Thymus (tissue), 11 donors: Measurements from ENCODE around the gene MAD1L1. TPM values are rescaled to one million over a fixed set of nuclear protein-coding genes. Genes with fewer than 3 reads are reported as not detected.

Experiments used
- DNase-seq, 9 donors: peaks; one replicate each; pipeline ENCODE4 v3.0.0-alpha.2; 2013; ENCODE audit warnings: low spot score in 9 of 9, low read depth in 6 of 9, missing footprints in 1 of 9
- H3K27ac ChIP-seq, 2 donors: one replicate each; pipeline ENCODE4 v1.5.1; 2013; ENCODE audit warnings: control low read depth in 1 of 2, low read depth in 1 of 2, low read length in 1 of 2, mild to moderate bottlenecking in 1 of 2, moderate library complexity in 1 of 2
- H3K27me3 ChIP-seq, 2 donors: one replicate each; pipeline ENCODE4 v1.5.1; 2013; ENCODE audit warnings: low read length in 1 of 2; ENCODE audit not compliant: control insufficient read depth in 2 of 2, insufficient read depth in 1 of 2
- H3K36me3 ChIP-seq, 2 donors: one replicate each; pipeline ENCODE4 v1.5.1; 2013; ENCODE audit warnings: low read length in 1 of 2, mild to moderate bottlenecking in 1 of 2, moderate library complexity in 1 of 2; ENCODE audit not compliant: control insufficient read depth in 2 of 2, insufficient read depth in 2 of 2
- H3K4me1 ChIP-seq, 2 donors: one replicate each; pipeline ENCODE4 v1.5.1; 2013; ENCODE audit warnings: low read length in 2 of 2; ENCODE audit not compliant: control insufficient read depth in 2 of 2, insufficient read depth in 2 of 2
- H3K4me3 ChIP-seq, 2 donors: one replicate each; pipeline ENCODE4 v1.5.1; 2013; ENCODE audit warnings: low read length in 2 of 2, control low read depth in 1 of 2, mild to moderate bottlenecking in 1 of 2
- H3K9me3 ChIP-seq, 2 donors: one replicate each; pipeline ENCODE4 v1.5.1; 2013; ENCODE audit warnings: low read length in 1 of 2, mild to moderate bottlenecking in 1 of 2; ENCODE audit not compliant: control insufficient read depth in 2 of 2, insufficient read depth in 1 of 2
- WGBS: extraction: QIAGEN DNeasy Blood & Tissue Kit; methylation state at CpG from one replicate; pipeline ENCODE4 v1.1.7; 2013; 5-methylcytosine and 5-hydroxymethylcytosine counted together
- polyA plus RNA-seq: library from polyadenylated mRNA; stranded (reverse); fragments of 200-250 nt; gene quantifications from one replicate; pipeline ENCODE4 v1.2.3, GENCODE V29; 2013
- total RNA-seq: library from RNA; stranded (reverse); fragments of 120-200 nt; gene quantifications from one replicate; pipeline ENCODE4 v1.2.4, GENCODE V29; 2013
- donor health status: healthy.

The MAD1L1 gene
- total and polyA plus RNA-seq, 2 donors = 93.3 to 103 TPM

- peaks cover 72 to 77% of the 10 kb centered on the region in 2 donors for H3K36me3 ChIP-seq
- DNase-seq = no peak
- 98% methylated on average over 13 of the region's 13 CpGs for WGBS
- no peak overlapping the region for H3K4me3 ChIP-seq
- H3K27me3 ChIP-seq = no peaks in the 10 kb centered on the region
- no peak overlapping the region for H3K27ac ChIP-seq
- H3K4me1 ChIP-seq = peaks cover 0 to 4% of the 10 kb centered on the region in 2 donors
- peaks cover 0 to 3% of the 10 kb centered on the region in 2 donors for H3K9me3 ChIP-seq
Observed at GRCh38 chr7:2211926-2212325, 20.8 kb downstream of the MAD1L1 start.

GRCh38 chr7:2211259-2211880, 21.4 kb downstream of the MAD1L1 start:
- peaks cover 0 to 4% of the 10 kb centered on the region in 2 donors for H3K4me1 ChIP-seq
- WGBS = 98% methylated on average over 15 of the region's 15 CpGs
- peaks cover 0 to 3% of the 10 kb centered on the region in 2 donors for H3K9me3 ChIP-seq
- peaks cover 68 to 72% of the 10 kb centered on the region in 2 donors for H3K36me3 ChIP-seq
- no peak for DNase-seq
- no peaks in the 10 kb centered on the region for H3K27me3 ChIP-seq
- no peak overlapping the region for H3K4me3 ChIP-seq
- H3K27ac ChIP-seq = no peak overlapping the region

GRCh38 chr7:2210551-2211258, 22.0 kb downstream of the MAD1L1 start:
- no peak for DNase-seq
- H3K9me3 ChIP-seq = peaks cover 0 to 3% of the 10 kb centered on the region in 2 donors
- H3K27me3 ChIP-seq = no peaks in the 10 kb centered on the region
- H3K4me3 ChIP-seq = no peak overlapping the region
- H3K36me3 ChIP-seq = peaks cover 61 to 65% of the 10 kb centered on the region in 2 donors
- H3K27ac ChIP-seq = no peak overlapping the region
- H3K4me1 ChIP-seq = peaks cover 0 to 4% of the 10 kb centered on the region in 2 donors
- 96% methylated on average over 30 of the region's 30 CpGs for WGBS

GRCh38 chr7:2209961-2210323, 22.8 kb downstream of the MAD1L1 start:
- peaks cover 0 to 4% of the 10 kb centered on the region in 2 donors for H3K4me1 ChIP-seq
- no peaks in the 10 kb centered on the region for H3K27me3 ChIP-seq
- peaks cover 55 to 58% of the 10 kb centered on the region in 2 donors for H3K36me3 ChIP-seq
- peaks cover 0 to 3% of the 10 kb centered on the region in 2 donors for H3K9me3 ChIP-seq
- 97% methylated on average over 8 of the region's 8 CpGs for WGBS
- H3K27ac ChIP-seq = no peak overlapping the region
- H3K4me3 ChIP-seq = no peak overlapping the region
- no peak for DNase-seq

GRCh38 chr7:2209146-2209960, 23.4 kb downstream of the MAD1L1 start:
- Histone ChIP-seq H3K36me3 (peaks cover 50 to 56% of the 10 kb centered on the region in 2 donors), H3K4me3 (no peak overlapping the region), H3K4me1 (peaks cover 0 to 4% of the 10 kb centered on the region in 2 donors), H3K27me3 (no peaks in the 10 kb centered on the region), H3K27ac (no peak overlapping the region), H3K9me3 (peaks cover 0 to 3% of the 10 kb centered on the region in 2 donors)
- peak in 7 of 9 donors; percentile 15 to 56 (median 31) for DNase-seq
- 89% methylated on average over 21 of the region's 21 CpGs for WGBS

GRCh38 chr7:2208712-2209111, 24.0 kb downstream of the MAD1L1 start:
- WGBS = 94% methylated on average over 16 of the region's 16 CpGs
- Histone ChIP-seq H3K4me3 (no peak overlapping the region), H3K27me3 (no peaks in the 10 kb centered on the region), H3K27ac (no peak overlapping the region), H3K4me1 (peaks cover 0 to 4% of the 10 kb centered on the region in 2 donors), H3K9me3 (peaks cover 0 to 3% of the 10 kb centered on the region in 2 donors), H3K36me3 (peaks cover 44 to 54% of the 10 kb centered on the region in 2 donors)
- DNase-seq = no peak

- DNase-seq = no peak
- Histone ChIP-seq H3K27me3 (no peaks in the 10 kb centered on the region), H3K36me3 (peaks cover 28 to 37% of the 10 kb centered on the region in 2 donors), H3K27ac (no peak overlapping the region), H3K4me1 (peaks cover 0 to 17% of the 10 kb centered on the region in 2 donors), H3K9me3 (no peaks in the 10 kb centered on the region), H3K4me3 (no peak overlapping the region)
- 98% methylated on average over 16 of the region's 16 CpGs for WGBS
Observed at GRCh38 chr7:2205036-2205780, 27.5 kb downstream of the MAD1L1 start.

- H3K27ac ChIP-seq = no peak overlapping the region
- no peaks in the 10 kb centered on the region for H3K27me3 ChIP-seq
- H3K9me3 ChIP-seq = no peaks in the 10 kb centered on the region
- H3K36me3 ChIP-seq = peaks cover 34 to 45% of the 10 kb centered on the region in 2 donors
- no peak overlapping the region for H3K4me3 ChIP-seq
- no peak for DNase-seq
- peaks cover 0 to 13% of the 10 kb centered on the region in 2 donors for H3K4me1 ChIP-seq
- 93% methylated on average over 11 of the region's 11 CpGs for WGBS
Observed at GRCh38 chr7:2204446-2204845, 28.3 kb downstream of the MAD1L1 start.
